Measurements from ENCODE around the gene LARP4B.

LARP4B gene

GRCh38 chr10:856416-857157 is 74.9 kb downstream of the LARP4B start:
- Histone ChIP-seq H3K4me2 (no peak overlapping the region; the same call in 1 of the 2 replicates), H3K36me3 (peaks cover 86% of the 10 kb centered on the region), H4K20me1 (peaks cover 71% of the 10 kb centered on the region), H3K27me3 (no peaks in the 10 kb centered on the region), H3K27ac (no peak overlapping the region), H3K9me3 (peaks cover 16% of the 10 kb centered on the region), H3K4me3 (no peak overlapping the region), H3K9ac (no peak overlapping the region), H3K4me1 (peaks cover 21% of the 10 kb centered on the region)
- TF ChIP-seq Cebpa-rat (IDR thresholded peaks at IDR 0.05), result no peak

DNA sequence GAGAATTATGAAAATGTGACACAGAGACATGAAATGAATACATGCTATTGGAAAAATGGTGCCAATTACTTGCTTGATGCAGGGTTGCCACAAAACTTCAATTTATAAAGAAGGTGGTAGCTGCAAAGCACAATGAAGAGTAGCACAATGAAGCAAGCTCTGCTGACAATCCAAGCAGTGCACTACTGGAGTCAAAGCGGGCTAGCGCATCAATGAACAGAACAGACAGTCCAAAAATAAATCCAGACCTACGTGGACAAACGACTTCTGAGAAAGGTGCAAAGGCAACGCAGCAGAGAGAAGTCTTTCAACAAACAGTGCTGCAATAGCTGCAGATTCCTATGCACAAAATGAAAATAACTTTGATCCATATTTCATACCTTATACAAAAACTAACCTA is 75.8 kb downstream of the LARP4B start:
- no peak overlapping the region for H3K9ac ChIP-seq
- H3K27me3 ChIP-seq, result no peaks in the 10 kb centered on the region
- peaks cover 84% of the 10 kb centered on the region for H3K36me3 ChIP-seq
- peaks cover 25% of the 10 kb centered on the region for H3K9me3 ChIP-seq
- H3K4me1 ChIP-seq, result peaks cover 27% of the 10 kb centered on the region
- no peak overlapping the region for H3K4me2 ChIP-seq
- peaks cover 74% of the 10 kb centered on the region for H4K20me1 ChIP-seq
- H3K4me3 ChIP-seq, result no peak overlapping the region
- H3K27ac ChIP-seq, result no peak overlapping the region
- no peak for TF ChIP-seq Cebpa-rat (IDR thresholded peaks at IDR 0.05)

GRCh38 chr10:855079-855478 is 76.4 kb downstream of the LARP4B start:
- Histone ChIP-seq H3K4me2 (no peak overlapping the region), H3K4me1 (peaks cover 27% of the 10 kb centered on the region), H3K27ac (no peak overlapping the region), H3K36me3 (peaks cover 84% of the 10 kb centered on the region), H3K9me3 (peaks cover 31% of the 10 kb centered on the region), H3K27me3 (no peaks in the 10 kb centered on the region), H3K4me3 (no peak overlapping the region), H4K20me1 (peaks cover 75% of the 10 kb centered on the region), H3K9ac (no peak overlapping the region)
- no peak for TF ChIP-seq Cebpa-rat (IDR thresholded peaks at IDR 0.05)

- no peak for TF ChIP-seq Cebpa-rat (IDR thresholded peaks at IDR 0.05)
- Histone ChIP-seq H3K4me3 (no peak overlapping the region), H3K27me3 (no peaks in the 10 kb centered on the region), H3K36me3 (peaks cover 83% of the 10 kb centered on the region), H3K4me2 (no peak overlapping the region), H3K4me1 (peaks cover 27% of the 10 kb centered on the region), H3K9ac (no peak overlapping the region), H3K27ac (no peak overlapping the region), H4K20me1 (peaks cover 80% of the 10 kb centered on the region), H3K9me3 (peaks cover 43% of the 10 kb centered on the region)
These were observed 78.5 kb downstream of the LARP4B start for GRCh38 chr10:853017-853416.

DNA sequence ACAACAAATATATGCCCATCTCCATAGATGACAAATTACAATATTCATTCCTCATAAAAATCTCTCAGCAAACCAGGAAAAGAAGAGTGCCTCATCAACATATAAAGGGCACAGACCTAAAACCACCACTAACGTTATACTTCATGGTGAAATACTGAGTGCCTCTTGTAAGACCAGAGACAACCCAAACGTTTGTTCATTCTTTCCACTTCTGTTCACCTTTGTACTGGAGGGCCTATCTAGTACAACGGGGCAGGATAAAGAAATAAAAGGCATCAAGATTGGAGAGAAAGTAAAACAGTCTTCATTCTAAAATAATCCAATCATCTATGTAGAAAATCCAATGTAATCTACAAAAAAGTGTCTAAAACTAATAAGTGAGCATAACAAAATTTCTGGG is 79.1 kb downstream of the LARP4B start:
- H3K27ac ChIP-seq, result no peak overlapping the region
- H3K9ac ChIP-seq, result no peak overlapping the region
- H3K4me3 ChIP-seq, result no peak overlapping the region
- H3K9me3 ChIP-seq, result peaks cover 43% of the 10 kb centered on the region
- no peaks in the 10 kb centered on the region for H3K27me3 ChIP-seq
- peak overlapping the region; percentile 64 for H3K4me2 ChIP-seq
- no peak for TF ChIP-seq Cebpa-rat (IDR thresholded peaks at IDR 0.05)
- H4K20me1 ChIP-seq, result peaks cover 80% of the 10 kb centered on the region
- peaks cover 83% of the 10 kb centered on the region for H3K36me3 ChIP-seq
- peaks cover 25% of the 10 kb centered on the region for H3K4me1 ChIP-seq

DNA sequence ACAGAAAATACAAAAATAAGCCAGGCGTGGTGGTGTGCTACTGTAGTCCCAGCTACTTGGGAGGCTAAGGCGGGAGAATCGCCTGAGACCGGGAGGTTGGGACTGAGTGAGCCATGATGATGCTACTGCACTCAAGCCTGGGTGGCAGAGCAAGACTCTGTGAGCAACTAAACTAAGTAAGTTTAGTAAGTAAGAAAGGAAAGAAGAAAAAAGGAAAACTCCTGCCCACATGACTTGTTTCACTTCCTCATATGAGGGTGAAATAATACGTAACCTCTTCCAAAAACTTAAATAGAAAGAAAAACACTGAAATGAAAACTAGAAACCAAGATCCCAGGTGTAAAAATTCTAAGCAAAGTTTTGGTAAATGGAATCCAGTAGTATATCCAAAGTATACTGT is 79.6 kb downstream of the LARP4B start:
- Histone ChIP-seq H3K27ac (peak overlapping the region; percentile 39; the same call in 1 of the 2 replicates), H3K4me2 (peak overlapping the region; percentile 64), H3K4me1 (peaks cover 20% of the 10 kb centered on the region), H3K27me3 (no peaks in the 10 kb centered on the region), H3K4me3 (no peak overlapping the region), H3K9ac (no peak overlapping the region), H3K36me3 (peaks cover 83% of the 10 kb centered on the region), H4K20me1 (peaks cover 80% of the 10 kb centered on the region), H3K9me3 (peaks cover 43% of the 10 kb centered on the region)
- TF ChIP-seq Cebpa-rat (IDR thresholded peaks at IDR 0.05), result no peak

- Histone ChIP-seq H3K9ac (no peak overlapping the region), H3K36me3 (peaks cover 84% of the 10 kb centered on the region)
- no peak for TF ChIP-seq Cebpa-rat (IDR thresholded peaks at IDR 0.05)
These were observed 81.4 kb downstream of the LARP4B start for GRCh38 chr10:850093-850492.

DNA sequence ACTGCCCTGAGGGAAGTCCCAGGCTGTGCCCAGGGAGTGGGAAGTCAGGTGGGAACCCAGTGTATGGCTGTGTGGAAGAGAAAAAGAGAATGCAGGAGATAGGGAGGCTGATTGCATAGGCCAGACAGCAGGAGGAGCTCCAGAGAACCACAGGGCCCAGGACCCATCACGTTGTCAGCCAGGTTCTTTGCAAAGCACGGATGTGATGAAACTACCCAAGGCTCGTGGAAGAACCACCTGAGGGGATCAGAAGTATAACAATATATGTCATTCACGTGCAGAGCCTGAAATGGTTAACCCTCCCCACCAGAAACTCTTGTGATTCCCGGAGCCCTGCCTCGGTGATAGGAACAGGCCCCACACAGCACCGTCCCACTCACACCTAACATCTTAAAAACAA is 83.6 kb downstream of the LARP4B start:
- H3K9ac ChIP-seq, result no peak overlapping the region
- H4K20me1 ChIP-seq, result peaks cover 88% of the 10 kb centered on the region
- H3K27me3 ChIP-seq, result no peaks in the 10 kb centered on the region
- H3K4me3 ChIP-seq, result no peak overlapping the region
- H3K4me1 ChIP-seq, result peaks cover 30% of the 10 kb centered on the region
- H3K4me2 ChIP-seq, result no peak overlapping the region
- peaks cover 29% of the 10 kb centered on the region for H3K9me3 ChIP-seq
- no peak overlapping the region for H3K27ac ChIP-seq
- peaks cover 87% of the 10 kb centered on the region for H3K36me3 ChIP-seq
- TF ChIP-seq Cebpa-rat (IDR thresholded peaks at IDR 0.05), result no peak

More at GRCh38 chr10:850093-850492, 81.4 kb downstream of the LARP4B start:
- Histone ChIP-seq H3K9me3 (peaks cover 39% of the 10 kb centered on the region), H3K4me3 (no peak overlapping the region), H4K20me1 (peaks cover 80% of the 10 kb centered on the region), H3K27me3 (no peaks in the 10 kb centered on the region), H3K4me1 (peaks cover 17% of the 10 kb centered on the region), H3K4me2 (no peak overlapping the region), H3K27ac (no peak overlapping the region)

- Histone ChIP-seq H3K36me3 (peaks cover 98% of the 10 kb centered on the region), H3K9me3 (peaks cover 24% of the 10 kb centered on the region), H4K20me1 (peaks cover 86% of the 10 kb centered on the region), H3K4me2 (no peak overlapping the region), H3K27me3 (no peaks in the 10 kb centered on the region), H3K9ac (no peak overlapping the region), H3K4me1 (peaks cover 17% of the 10 kb centered on the region), H3K27ac (no peak overlapping the region), H3K4me3 (no peak overlapping the region)
- TF ChIP-seq Cebpa-rat (IDR thresholded peaks at IDR 0.05), result no peak
These were observed 85.3 kb downstream of the LARP4B start for GRCh38 chr10:846126-846685.

DNA sequence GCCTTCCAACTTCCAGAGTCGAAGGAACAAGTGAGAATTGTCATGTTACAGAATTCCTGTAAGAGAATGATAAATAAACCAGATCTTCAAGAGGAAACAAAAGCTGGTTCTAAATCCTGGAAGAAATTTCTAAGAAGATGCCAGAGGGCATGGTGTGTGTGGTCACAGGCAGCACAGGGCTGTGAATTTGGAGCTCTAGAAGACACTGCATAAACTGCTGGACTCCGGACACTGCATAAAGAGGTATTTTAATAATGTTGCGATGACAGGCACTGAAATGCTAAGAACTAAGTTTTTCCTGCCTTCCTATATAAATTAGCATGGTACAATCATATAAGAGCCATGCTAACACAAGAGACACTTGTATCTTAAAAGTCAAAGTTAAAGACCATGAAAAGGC is 86.0 kb downstream of the LARP4B start:
- H3K9me3 ChIP-seq, result peaks cover 17% of the 10 kb centered on the region
- no peak overlapping the region for H3K4me3 ChIP-seq
- peaks cover 15% of the 10 kb centered on the region for H3K4me1 ChIP-seq
- H3K27ac ChIP-seq, result no peak overlapping the region
- no peaks in the 10 kb centered on the region for H3K27me3 ChIP-seq
- H4K20me1 ChIP-seq, result peaks cover 93% of the 10 kb centered on the region
- no peak overlapping the region for H3K4me2 ChIP-seq
- no peak overlapping the region for H3K9ac ChIP-seq
- peaks cover 99% of the 10 kb centered on the region for H3K36me3 ChIP-seq
- no peak for TF ChIP-seq Cebpa-rat (IDR thresholded peaks at IDR 0.05)
